H1 (cell line): Measurements from ENCODE around the gene TBCE. TPM values are rescaled to one million over a fixed set of nuclear protein-coding genes. Genes with fewer than 3 reads are reported as not detected.

Experiments used
- PHF8 ChIP-seq: fragments of 200-600 bp; sonication (generic); conservative IDR thresholded peaks from 2 replicates; pipeline ENCODE4 v1.7.1; 2012; ENCODE audit warnings: low read depth, mild to moderate bottlenecking, inconsistent platforms, low read length, moderate library complexity
- polyA plus RNA-seq, 7 experiments: library from polyadenylated mRNA; depleted of rRNA in 3 of 7; stranded (reverse) in 5 of 7; unstranded in 2 of 7; fragments of >200 nt in 5 of 7; fragments of 200-250 nt in 2 of 7; gene quantifications; 1 replicate in 5 of 7; 2 replicates in 1 of 7; 4 replicates in 1 of 7; pipeline versions ENCODE4 v1.2.1 to v1.2.3, GENCODE V29; 2011 to 2013; ENCODE audit warnings: missing spikeins in 2 of 7, mixed read lengths in 2 of 7
- total RNA-seq: library from RNA; stranded (reverse); fragmentation: NEBNext Ultra II Directional; extraction: Animal tissue kit (Norgen Biotek cat#: 25700); gene quantifications from 2 replicates; pipeline ENCODE4 v1.2.1, GENCODE V29; 2021

Gene TBCE
- total and polyA plus RNA-seq, 2 of the 8 experiments (the other 6 are each of a cell fraction or from before 2014, with no cell fraction given) = 22.7 to 42.9 TPM

GRCh38 chr1:235326719-235327558 is 40.3 kb upstream of the TBCE start (continued):
- TF ChIP-seq PHF8 = 0 out of 2 replicates have a peak, but pooled peaks have one; percentile 1
